GM18951 (cell line): ENCODE measurements around the gene CTXND2.
"Not testable (repeated sequence)": the region's sequence is repeated elsewhere in the genome, so short reads cannot be mapped to it uniquely, and the experiment has no call there.

Experiments
- POLR2A ChIP-seq: IDR thresholded peaks from 4 replicates; pipeline ENCODE4 v1.6.1; 2011; ENCODE audit warnings: mild to moderate bottlenecking; ENCODE audit not compliant: insufficient read length, insufficient read depth; ENCODE audit errors: extremely low read depth
- in situ Hi-C: fragments of 300-500 bp; cut with MboI; formaldehyde crosslinking; loops from one replicate; pipeline ENCODE4 v1.12.0; 2022; ENCODE audit warnings: low sequenced_read_pairs, mixed read lengths, inconsistent platforms; ENCODE audit not compliant: unreplicated experiment

Gene CTXND2

GRCh38 chr1:150887018-150887417, at the start of gene CTXND2:
TSS of gene CTXND2 (plus strand) at chr1:150887136. CDS start at chr1:150912315, 25,179 bp downstream.
- in situ Hi-C loops, result no loop called here
- TF ChIP-seq POLR2A, result no peak

- in situ Hi-C loops, result not testable (repeated sequence)
These were observed 46.1 kb upstream of the CTXND2 start for GRCh38 chr1:150840850-150841249.

- in situ Hi-C loops, result no loop called here
- TF ChIP-seq POLR2A, result no peak
These were observed 45.3 kb upstream of the CTXND2 start for GRCh38 chr1:150841626-150842025.

GRCh38 chr1:150842343-150842742, 44.6 kb upstream of the CTXND2 start:
- in situ Hi-C loops, result no loop called here
- TF ChIP-seq POLR2A, result no peak

- in situ Hi-C loops, result no loop called here
- TF ChIP-seq POLR2A, result no peak
These were observed 44.0 kb upstream of the CTXND2 start for GRCh38 chr1:150842964-150843363.

- TF ChIP-seq POLR2A, result no peak
- in situ Hi-C loops, result no loop called here
These were observed 43.5 kb upstream of the CTXND2 start for GRCh38 chr1:150843474-150843873.

- in situ Hi-C loops, result no loop called here
- TF ChIP-seq POLR2A, result no peak
These were observed 40.3 kb upstream of the CTXND2 start for GRCh38 chr1:150846473-150847146.

- in situ Hi-C loops, result not testable (repeated sequence)
These were observed 36.1 kb upstream of the CTXND2 start for GRCh38 chr1:150850801-150851362.

GRCh38 chr1:150852734-150853133, 34.2 kb upstream of the CTXND2 start:
- in situ Hi-C loops, result not testable (repeated sequence)

GRCh38 chr1:150863724-150864123, 23.2 kb upstream of the CTXND2 start:
- in situ Hi-C loops, result no loop called here
- TF ChIP-seq POLR2A, result no peak

- in situ Hi-C loops, result not testable (repeated sequence)
These were observed 22.7 kb upstream of the CTXND2 start for GRCh38 chr1:150864200-150864599.

GRCh38 chr1:150869683-150870082, 17.3 kb upstream of the CTXND2 start:
- no peak for TF ChIP-seq POLR2A
- in situ Hi-C loops, result no loop called here

GRCh38 chr1:150872572-150872971, 14.4 kb upstream of the CTXND2 start:
- no peak for TF ChIP-seq POLR2A
- in situ Hi-C loops, result no loop called here

- TF ChIP-seq POLR2A, result no peak
- in situ Hi-C loops, result no loop called here
These were observed 13.4 kb upstream of the CTXND2 start for GRCh38 chr1:150873521-150873920.
